Type B pancreatic cell (in vitro differentiated cells): ENCODE data around the gene GRIPAP1. TPM values are rescaled to one million over a fixed set of nuclear protein-coding genes. Genes with fewer than 3 reads are reported as not detected.

Experiments used
- DNase-seq: peaks from one replicate; pipeline ENCODE4 v3.0.0; 2021; ENCODE audit warnings: mixed read lengths; ENCODE audit not compliant: unreplicated experiment; ENCODE audit errors: extremely low spot score
- H3K27ac Mint-ChIP-seq: 2 replicates; pipeline ENCODE4 v1.8.0; 2021; ENCODE audit warnings: mild to moderate bottlenecking, mixed read lengths
- H3K27me3 Mint-ChIP-seq: 2 replicates; pipeline ENCODE4 v1.8.0; 2021; ENCODE audit warnings: mixed read lengths
- H3K36me3 Mint-ChIP-seq: 2 replicates; pipeline ENCODE4 v1.8.0; 2021; ENCODE audit warnings: mixed read lengths
- H3K4me1 Mint-ChIP-seq: one replicate; pipeline ENCODE4 v1.8.0; 2021; ENCODE audit warnings: mixed read lengths; ENCODE audit not compliant: unreplicated experiment
- H3K4me3 Mint-ChIP-seq: 2 replicates; pipeline ENCODE4 v1.8.0; 2021; ENCODE audit warnings: mild to moderate bottlenecking, mixed read lengths
- H3K9me3 Mint-ChIP-seq: 2 replicates; pipeline ENCODE4 v1.8.0; 2021; ENCODE audit warnings: mixed read lengths
- CTCF ChIP-seq: fragments of 200-600 bp; sonication (generic); conservative IDR thresholded peaks from 2 replicates; pipeline ENCODE4 v1.5.0; 2021; ENCODE audit warnings: antibody characterized with exemption, mild to moderate bottlenecking
- total RNA-seq: library from RNA; stranded (reverse); gene quantifications from 2 replicates; pipeline ENCODE4 v1.2.1, GENCODE V29; 2021; ENCODE audit warnings: low replicate concordance

The GRIPAP1 gene
- total RNA-seq, 1 donor from 2014 or later: 43.3 TPM

- Mint-ChIP-seq H3K27me3 (no peaks in the 10 kb centered on the region), H3K4me1 (no peaks in the 10 kb centered on the region), H3K36me3 (peaks cover 3% of the 10 kb centered on the region), H3K27ac (no peak overlapping the region), H3K4me3 (no peak overlapping the region), H3K9me3 (no peaks in the 10 kb centered on the region)
- DNase-seq: no peak
- TF ChIP-seq CTCF: no peak
Measured at GRCh38 chrX:48965959-48966358, 36.1 kb downstream of the GRIPAP1 start.

- no peak for TF ChIP-seq CTCF
- H3K4me3 Mint-ChIP-seq: no peak overlapping the region
- H3K4me1 Mint-ChIP-seq: no peaks in the 10 kb centered on the region
- peak overlapping the region; percentile 77 for H3K27ac Mint-ChIP-seq
- no peaks in the 10 kb centered on the region for H3K27me3 Mint-ChIP-seq
- H3K9me3 Mint-ChIP-seq: no peaks in the 10 kb centered on the region
- no peak for DNase-seq
- peaks cover 7% of the 10 kb centered on the region for H3K36me3 Mint-ChIP-seq
Measured at GRCh38 chrX:48961585-48962091, 40.4 kb downstream of the GRIPAP1 start.

GRCh38 chrX:48960291-48960690, 41.8 kb downstream of the GRIPAP1 start:
- peak overlapping the region; percentile 55 for H3K4me3 Mint-ChIP-seq
- TF ChIP-seq CTCF: no peak
- no peaks in the 10 kb centered on the region for H3K9me3 Mint-ChIP-seq
- no peak for DNase-seq
- no peaks in the 10 kb centered on the region for H3K27me3 Mint-ChIP-seq
- peaks cover 7% of the 10 kb centered on the region for H3K36me3 Mint-ChIP-seq
- H3K4me1 Mint-ChIP-seq: no peaks in the 10 kb centered on the region
- peak overlapping the region; percentile 52 for H3K27ac Mint-ChIP-seq

- no peaks in the 10 kb centered on the region for H3K9me3 Mint-ChIP-seq
- no peak for DNase-seq
- TF ChIP-seq CTCF: no peak
- no peaks in the 10 kb centered on the region for H3K4me1 Mint-ChIP-seq
- H3K36me3 Mint-ChIP-seq: peaks cover 8% of the 10 kb centered on the region
- H3K27me3 Mint-ChIP-seq: no peaks in the 10 kb centered on the region
- peak overlapping the region; percentile 100 for H3K4me3 Mint-ChIP-seq
- H3K27ac Mint-ChIP-seq: peak overlapping the region; percentile 100
Measured at GRCh38 chrX:48958635-48959094, 43.4 kb downstream of the GRIPAP1 start.

- no peak for TF ChIP-seq CTCF
- Mint-ChIP-seq H3K36me3 (peaks cover 7% of the 10 kb centered on the region), H3K27ac (peak overlapping the region; percentile 100), H3K4me3 (peak overlapping the region; percentile 100), H3K9me3 (no peaks in the 10 kb centered on the region), H3K4me1 (no peaks in the 10 kb centered on the region), H3K27me3 (no peaks in the 10 kb centered on the region)
- peak; percentile 94 for DNase-seq
Measured at GRCh38 chrX:48957827-48958634, 44.0 kb downstream of the GRIPAP1 start.
